ENCODE measurements around the gene STON2. TPM values are rescaled to one million over a fixed set of nuclear protein-coding genes. Genes with fewer than 3 reads are reported as not detected.
"Not testable (repeated sequence)": the region's sequence is repeated elsewhere in the genome, so short reads cannot be mapped to it uniquely, and the experiment has no call there.

Gene STON2
- total RNA-seq, 1 donor from 2014 or later = 12.0 TPM

GRCh38 chr14:81261176-81261575 lies 138.9 kb downstream of the STON2 start:
- no peak for DNase-seq
- intact Hi-C loops (cut with DNase I) = no loop called here
- no peak for ATAC-seq (ENCODE audit: poor library complexity)

GRCh38 chr14:81260732-81261131 lies 139.4 kb downstream of the STON2 start:
- ATAC-seq (ENCODE audit: poor library complexity) = no peak
- no peak for DNase-seq
- intact Hi-C loops (cut with DNase I) = no loop called here

GRCh38 chr14:81256289-81256960 lies 143.7 kb downstream of the STON2 start:
- DNase-seq = no peak
- no peak for ATAC-seq (ENCODE audit: poor library complexity)
- intact Hi-C loops (cut with DNase I) = no loop called here

GRCh38 chr14:81252278-81252677 lies 147.8 kb downstream of the STON2 start:
- no peak for ATAC-seq (ENCODE audit: poor library complexity)

GRCh38 chr14:81247271-81247766 lies 152.8 kb downstream of the STON2 start:
- DNase-seq (no peak), ATAC-seq (ENCODE audit: poor library complexity) (no peak)
- intact Hi-C loops (cut with DNase I) = no loop called here

More at GRCh38 chr14:81252278-81252677, 147.8 kb downstream of the STON2 start:
- intact Hi-C loops (cut with DNase I) = no loop called here
- DNase-seq = no peak

GRCh38 chr14:81246461-81247270 lies 153.5 kb downstream of the STON2 start:
- no peak for DNase-seq
- intact Hi-C loops (cut with DNase I) = no loop called here
- ATAC-seq (ENCODE audit: poor library complexity) = no peak

GRCh38 chr14:81245771-81246170 lies 154.4 kb downstream of the STON2 start:
- ATAC-seq (ENCODE audit: poor library complexity) (no peak), DNase-seq (no peak)
- intact Hi-C loops (cut with DNase I) = no loop called here

GRCh38 chr14:81244431-81244830 lies 155.7 kb downstream of the STON2 start:
- DNase-seq; intact Hi-C loops (cut with DNase I); ATAC-seq (ENCODE audit: poor library complexity): not testable (repeated sequence)

GRCh38 chr14:81243499-81243898 lies 156.6 kb downstream of the STON2 start:
- no peak for DNase-seq
- intact Hi-C loops (cut with DNase I) = no loop called here
- no peak for ATAC-seq (ENCODE audit: poor library complexity)

- DNase-seq; ATAC-seq (ENCODE audit: poor library complexity); intact Hi-C loops (cut with DNase I): not testable (repeated sequence)
Observed at GRCh38 chr14:81236849-81237248, 163.3 kb downstream of the STON2 start.

GRCh38 chr14:81236138-81236537 lies 164.0 kb downstream of the STON2 start:
- no peak for DNase-seq
- ATAC-seq (ENCODE audit: poor library complexity) = no peak
- intact Hi-C loops (cut with DNase I) = no loop called here

- no peak for DNase-seq
- intact Hi-C loops (cut with DNase I) = no loop called here
- no peak for ATAC-seq (ENCODE audit: poor library complexity)
Observed at GRCh38 chr14:81235096-81235495, 165.0 kb downstream of the STON2 start.

GRCh38 chr14:81234278-81234677 lies 165.8 kb downstream of the STON2 start:
- ATAC-seq (ENCODE audit: poor library complexity) = no peak
- intact Hi-C loops (cut with DNase I) = no loop called here
- no peak for DNase-seq

GRCh38 chr14:81233615-81234014 lies 166.5 kb downstream of the STON2 start:
- no peak for ATAC-seq (ENCODE audit: poor library complexity)
- intact Hi-C loops (cut with DNase I) = no loop called here

GRCh38 chr14:81231540-81231939 lies 168.6 kb downstream of the STON2 start:
- intact Hi-C loops (cut with DNase I) = no loop called here
- DNase-seq (no peak), ATAC-seq (ENCODE audit: poor library complexity) (no peak)

More at GRCh38 chr14:81233615-81234014, 166.5 kb downstream of the STON2 start:
- DNase-seq = no peak

GRCh38 chr14:81224222-81224621 lies 175.9 kb downstream of the STON2 start:
- no peak for DNase-seq
- intact Hi-C loops (cut with DNase I) = no loop called here
- no peak for ATAC-seq (ENCODE audit: poor library complexity)

- ATAC-seq (ENCODE audit: poor library complexity); intact Hi-C loops (cut with DNase I); DNase-seq: not testable (repeated sequence)
Observed at GRCh38 chr14:81223788-81224187, 176.3 kb downstream of the STON2 start.

GRCh38 chr14:81222691-81223090 lies 177.4 kb downstream of the STON2 start:
- intact Hi-C loops (cut with DNase I) = no loop called here
- ATAC-seq (ENCODE audit: poor library complexity) (no peak), DNase-seq (no peak)

- no peak for ATAC-seq (ENCODE audit: poor library complexity)
- no peak for DNase-seq
- intact Hi-C loops (cut with DNase I) = no loop called here
Observed at GRCh38 chr14:81222126-81222525, 178.0 kb downstream of the STON2 start.

GRCh38 chr14:81221579-81222102 lies 178.5 kb downstream of the STON2 start:
- no peak for DNase-seq
- intact Hi-C loops (cut with DNase I) = no loop called here
- ATAC-seq (ENCODE audit: poor library complexity) = no peak
